Stimulated activated CD8-positive, alpha-beta memory T cell treated with anti-CD3 and anti-CD28 coated beads, Interleukin-12 subunit alpha, Interleukin-12 subunit beta, amount 100 ng/mL, for 4 hours (primary cell): ENCODE results near the gene HSBP1L1.
A peak's percentile ranks its signal among the peaks of the same experiment; 100 is the strongest.
"Not testable (repeated sequence)": the region's sequence is repeated elsewhere in the genome, so short reads cannot be mapped to it uniquely, and the experiment has no call there.

Source experiments
- DNase-seq: peaks from one replicate; pipeline ENCODE4 v3.0.0-alpha.2; 2020; ENCODE audit warnings: low read depth

The HSBP1L1 gene

DNA sequence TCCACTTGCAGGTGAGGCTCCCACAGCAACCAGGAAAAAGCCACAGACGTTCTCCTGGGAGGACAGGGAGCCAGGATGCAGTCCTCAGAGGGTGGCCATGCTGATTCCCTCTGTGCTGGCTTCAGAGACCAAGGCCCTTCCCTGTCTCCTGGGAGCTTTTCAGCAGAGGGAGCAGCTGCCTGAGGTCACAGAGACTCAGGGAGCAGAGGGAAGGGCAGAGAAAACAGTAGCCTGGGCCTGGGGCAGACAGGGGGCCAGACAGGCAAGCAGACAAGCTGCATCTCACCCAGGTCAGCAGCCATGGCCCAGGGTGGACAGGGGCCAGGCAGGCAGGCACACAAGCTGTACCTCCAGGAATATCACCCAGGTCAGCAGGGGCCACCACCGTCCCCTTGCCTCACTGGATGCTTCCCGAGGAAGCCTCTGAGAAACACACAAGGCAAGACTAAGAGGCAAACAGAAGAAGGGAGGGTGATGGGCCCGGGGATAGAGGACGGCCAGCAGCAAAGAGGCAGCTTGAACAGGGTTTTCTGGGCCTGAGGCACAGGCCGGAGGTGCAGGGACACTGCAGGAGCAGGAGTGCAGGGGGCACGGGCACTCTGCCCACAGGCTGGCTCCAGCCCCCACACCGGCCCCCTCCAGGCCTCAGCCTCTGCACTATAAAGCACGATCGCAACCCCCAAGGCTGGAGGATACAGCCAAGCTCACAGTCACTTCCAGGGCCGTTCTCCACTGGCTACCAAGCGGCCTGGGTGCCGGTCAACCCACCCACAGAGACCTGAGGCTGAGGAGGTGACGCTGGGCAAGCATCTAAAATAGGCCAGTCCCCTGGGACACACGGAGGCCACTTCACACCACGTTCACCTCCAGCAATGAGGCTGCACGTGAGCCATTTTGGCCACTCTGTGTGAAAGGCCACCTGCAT, 19.1 kb upstream of the HSBP1L1 start:
- DNase-seq, result no peak

DNA sequence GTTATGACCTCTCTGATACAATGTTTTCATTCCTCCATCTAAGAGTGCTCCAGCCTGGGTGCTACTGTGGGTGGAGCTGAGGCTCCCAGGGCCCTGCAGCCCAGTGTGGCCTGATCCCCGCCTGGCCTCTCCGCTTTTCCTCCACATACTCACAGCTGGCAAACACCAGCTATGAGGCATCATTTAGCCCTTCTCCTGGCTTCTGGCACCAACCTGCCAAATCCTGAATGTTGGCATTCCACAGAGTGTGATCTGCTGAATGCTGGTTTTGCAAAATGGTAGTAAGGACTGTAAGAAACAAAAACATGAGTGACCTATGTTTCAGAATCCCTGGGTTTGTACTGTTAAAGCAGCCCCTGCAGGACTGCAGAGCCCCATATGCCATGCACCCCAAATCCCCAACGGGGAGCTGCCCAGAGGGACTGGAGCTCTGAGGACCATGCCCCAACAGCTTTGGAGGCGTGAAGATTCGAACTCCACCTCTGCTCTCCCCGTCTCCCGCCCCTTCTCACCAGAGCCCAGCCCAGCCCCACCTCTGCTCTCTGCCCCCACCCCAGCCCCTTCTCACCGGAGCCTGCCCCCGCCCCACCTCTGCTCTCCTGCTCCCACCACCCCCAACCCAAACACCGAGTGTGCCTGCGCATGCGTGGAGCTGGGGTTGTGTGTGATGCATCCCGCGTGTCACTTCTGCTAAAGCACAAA, 17.2 kb upstream of the HSBP1L1 start:
- no peak for DNase-seq

DNA sequence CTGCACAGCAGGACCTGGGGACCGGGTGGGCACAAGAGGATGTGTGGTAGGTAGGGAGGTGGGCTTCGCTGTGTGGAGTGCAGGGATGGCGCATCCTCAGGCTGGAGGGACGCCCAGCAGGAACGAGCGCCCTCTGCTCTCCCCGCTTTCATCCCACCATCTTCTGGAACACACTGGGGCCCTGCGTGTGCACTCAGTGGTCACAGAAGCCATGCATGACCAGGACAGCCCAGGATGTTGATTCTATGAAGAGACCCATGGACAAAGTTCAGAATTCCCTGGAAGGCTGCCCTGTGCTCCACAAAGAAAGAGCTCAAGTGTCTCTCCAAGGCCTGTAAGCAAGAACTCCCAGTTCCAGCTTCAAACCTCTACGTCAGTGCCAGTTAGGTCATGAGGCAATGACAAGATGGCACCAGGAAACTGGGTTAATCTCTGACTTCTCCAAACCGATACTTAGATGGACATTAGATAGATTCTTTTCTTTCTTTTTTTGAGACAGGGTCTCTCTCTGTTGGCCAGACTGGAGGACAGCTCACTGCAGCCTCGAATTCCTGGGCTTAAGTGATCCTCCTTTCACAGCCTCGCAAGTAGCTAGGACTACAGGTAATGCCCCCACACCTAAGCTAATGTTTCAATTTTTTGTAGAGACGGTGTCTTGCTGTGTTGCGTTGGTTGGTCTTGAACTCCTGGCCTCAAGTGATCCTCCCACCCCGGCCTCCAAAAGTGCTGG, 16.4 kb upstream of the HSBP1L1 start:
- no peak for DNase-seq

DNA sequence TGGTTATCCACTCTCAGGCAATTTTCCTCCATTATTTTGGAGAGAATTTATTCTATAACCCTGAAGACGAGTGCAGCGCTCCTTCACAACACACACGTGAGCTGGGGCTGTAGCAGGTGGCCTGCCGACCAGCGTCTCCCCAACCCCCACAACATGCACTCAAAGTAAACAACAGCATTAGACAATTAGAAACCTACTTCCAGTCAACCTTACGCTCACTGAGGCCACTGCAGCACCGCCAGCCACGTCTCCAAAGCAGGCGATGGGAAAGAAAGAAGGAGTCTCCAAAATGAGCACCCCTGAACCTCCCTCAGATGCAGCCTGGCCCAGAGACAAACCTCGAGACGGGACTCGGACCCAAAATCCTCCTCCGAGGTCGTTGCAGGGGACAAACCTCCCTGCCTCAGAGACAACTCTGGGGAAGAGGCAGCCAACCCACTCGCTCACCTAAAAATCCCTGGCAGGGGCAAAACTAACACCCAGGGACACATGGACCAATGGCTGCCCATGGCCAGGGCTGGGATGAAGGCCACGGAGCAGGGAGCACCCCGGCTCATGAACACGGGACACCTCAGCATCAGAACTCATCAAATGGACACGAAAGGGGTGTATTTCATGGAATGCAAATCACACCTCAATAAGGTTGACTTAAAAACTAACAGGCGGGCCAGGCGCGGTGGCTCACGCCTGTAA, 15.6 kb upstream of the HSBP1L1 start:
- DNase-seq, result no peak

DNA sequence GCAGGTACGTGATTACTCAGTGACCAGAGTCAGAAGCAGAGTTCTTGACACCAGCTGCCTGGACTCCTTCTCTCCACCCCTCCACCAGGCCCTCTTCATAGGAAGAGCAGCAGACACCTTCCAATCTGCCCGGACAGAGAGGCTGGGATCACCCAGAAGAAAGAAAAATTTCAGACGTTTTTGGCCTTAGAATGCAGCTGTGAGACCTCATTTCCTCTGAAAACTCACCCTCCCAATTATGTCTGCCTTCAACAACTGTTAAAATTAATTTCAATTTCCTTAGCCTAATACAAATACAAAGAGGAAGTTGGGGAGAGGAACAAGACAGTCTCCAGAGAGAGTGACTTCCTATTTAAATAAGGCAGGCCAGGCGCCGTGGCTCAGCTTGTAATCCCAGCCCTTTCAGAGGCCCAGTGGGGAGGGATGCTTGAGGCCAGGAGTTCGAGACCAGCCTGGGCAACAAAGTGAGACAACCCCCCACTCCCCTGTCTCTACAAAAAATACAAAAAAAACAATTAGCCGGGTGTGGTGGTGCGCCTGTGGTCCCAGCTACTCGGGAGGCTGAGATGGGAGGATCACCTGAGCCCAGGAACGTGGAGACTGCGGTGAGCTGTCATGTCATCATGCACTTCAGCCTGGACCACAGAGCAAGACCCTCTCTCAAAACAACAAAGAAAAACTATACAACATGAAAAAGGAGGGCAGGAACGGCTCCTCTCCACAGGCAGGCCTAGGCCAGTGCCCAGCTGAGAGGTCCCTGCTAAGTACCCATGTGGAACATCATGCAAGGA, 14.6 kb upstream of the HSBP1L1 start:
- no peak for DNase-seq

DNA sequence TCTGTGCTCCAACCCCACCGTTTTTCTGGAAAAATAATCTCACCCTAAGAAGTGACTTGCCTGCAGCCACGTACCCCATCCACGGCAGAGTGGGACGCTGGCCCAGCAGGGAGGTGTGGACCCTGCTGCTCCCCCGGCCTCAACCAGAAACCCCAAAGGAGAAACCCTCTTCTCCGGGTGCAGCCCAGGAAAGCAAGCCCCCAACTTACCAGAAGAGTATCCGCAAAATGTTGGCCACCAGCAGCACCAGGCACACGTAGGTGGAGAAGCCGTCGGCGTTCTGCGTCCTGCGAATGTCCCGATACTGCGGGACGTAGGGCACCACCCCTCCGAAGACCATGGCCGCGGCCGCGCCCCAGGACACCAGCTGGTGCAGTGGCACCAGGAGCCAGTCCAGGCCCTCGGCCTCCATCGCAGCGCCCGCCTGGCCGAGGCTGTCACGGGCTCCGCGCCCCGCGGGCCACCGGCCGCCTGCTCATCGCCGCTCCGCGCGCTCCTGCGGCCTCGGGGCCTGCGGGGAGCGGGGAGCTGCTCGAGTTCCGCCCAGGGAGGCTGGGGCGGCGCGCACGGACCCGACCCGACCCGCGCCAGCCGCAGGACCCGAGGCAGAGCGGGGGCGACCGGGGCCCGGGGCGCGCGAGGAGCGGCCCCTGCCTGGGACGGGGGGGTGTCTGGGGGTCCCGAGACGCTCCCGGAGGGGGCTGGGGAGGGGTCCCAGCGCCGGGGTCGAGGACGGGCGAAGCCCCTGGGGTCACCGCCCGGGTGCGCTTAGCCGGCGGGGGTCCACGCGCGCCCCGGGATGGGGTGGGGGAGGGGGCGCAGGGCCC, 13.7 kb upstream of the HSBP1L1 start:
- no peak for DNase-seq

DNA sequence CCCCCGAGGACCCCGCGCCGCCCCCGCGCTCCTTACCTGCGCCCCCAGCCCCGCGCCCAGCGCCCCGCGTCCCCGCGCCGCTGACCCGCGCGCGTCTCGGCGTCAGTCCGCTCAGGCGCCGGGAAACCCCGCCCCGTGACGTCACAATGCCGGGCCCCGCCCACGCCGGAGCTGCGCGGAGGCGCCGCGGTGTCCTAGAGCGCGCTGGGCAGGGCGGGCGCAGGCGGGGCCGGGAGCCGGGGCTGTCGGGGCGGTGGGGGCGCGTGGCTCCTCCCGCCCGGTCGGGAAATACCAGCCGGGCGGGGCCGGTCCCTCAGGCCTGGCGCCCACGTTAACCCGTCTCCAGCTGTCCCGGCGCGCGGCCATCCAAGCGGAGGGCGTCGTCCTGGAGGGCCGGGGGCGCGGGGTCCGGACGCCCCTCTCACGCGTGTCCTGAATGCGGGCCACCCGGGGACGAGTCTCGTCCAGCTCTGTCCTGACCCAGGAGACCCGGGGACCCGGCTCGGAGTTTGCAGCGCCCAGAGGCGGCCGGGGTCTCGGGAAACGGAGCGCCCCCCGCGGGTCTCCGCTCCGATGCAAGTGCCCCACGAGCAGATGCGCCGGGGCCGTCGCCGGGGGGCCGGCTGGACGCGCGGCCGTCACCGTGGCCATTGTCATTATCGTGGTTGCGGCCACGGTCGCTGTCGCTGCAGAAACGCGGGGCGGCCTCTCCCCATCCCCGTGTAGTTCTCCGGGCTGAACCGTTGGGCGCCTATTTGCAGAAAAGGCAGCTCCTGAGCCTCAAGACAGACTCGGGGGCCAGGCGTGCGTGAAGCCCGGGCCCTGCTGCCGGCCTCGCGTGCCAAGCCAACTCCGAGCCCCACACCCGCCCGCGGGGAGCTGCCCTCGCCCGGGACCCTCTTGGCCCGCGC, 12.6 kb upstream of the HSBP1L1 start, which contains the start of gene SLC66A2:
TSS of gene SLC66A2 (minus strand) at position 109 of the 911 bp plus-strand sequence. CDS start 727 bp downstream, outside the sequence.
- DNase-seq, result peak; percentile 92

DNA sequence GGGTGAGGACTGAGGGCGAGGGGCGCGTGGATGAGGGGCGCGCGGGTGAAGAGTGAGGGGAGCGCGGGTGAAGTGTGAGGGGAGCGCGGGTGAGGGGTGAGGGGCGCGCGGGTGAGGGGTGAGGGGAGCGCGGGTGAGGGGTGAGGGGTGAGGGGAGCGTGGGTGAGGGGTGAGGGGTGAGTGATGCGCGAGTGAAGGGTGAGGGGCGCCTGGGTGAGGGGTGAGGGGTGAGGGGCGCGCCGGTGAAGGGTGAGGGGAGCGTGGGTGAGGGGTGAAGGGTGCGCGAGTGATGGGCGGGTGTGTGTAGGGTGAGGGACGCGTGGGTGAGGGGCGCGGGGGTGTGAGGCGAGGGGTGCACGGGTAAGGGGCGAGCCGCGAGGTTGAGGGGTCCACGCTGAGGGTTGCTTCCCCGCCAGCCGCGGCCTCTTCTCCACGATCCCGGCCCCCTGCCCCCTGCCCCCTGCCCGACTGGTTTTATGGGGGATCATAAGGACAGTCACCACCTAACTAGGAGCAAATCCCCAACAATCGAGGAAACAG, 11.9 kb upstream of the HSBP1L1 start:
- no peak for DNase-seq

DNA sequence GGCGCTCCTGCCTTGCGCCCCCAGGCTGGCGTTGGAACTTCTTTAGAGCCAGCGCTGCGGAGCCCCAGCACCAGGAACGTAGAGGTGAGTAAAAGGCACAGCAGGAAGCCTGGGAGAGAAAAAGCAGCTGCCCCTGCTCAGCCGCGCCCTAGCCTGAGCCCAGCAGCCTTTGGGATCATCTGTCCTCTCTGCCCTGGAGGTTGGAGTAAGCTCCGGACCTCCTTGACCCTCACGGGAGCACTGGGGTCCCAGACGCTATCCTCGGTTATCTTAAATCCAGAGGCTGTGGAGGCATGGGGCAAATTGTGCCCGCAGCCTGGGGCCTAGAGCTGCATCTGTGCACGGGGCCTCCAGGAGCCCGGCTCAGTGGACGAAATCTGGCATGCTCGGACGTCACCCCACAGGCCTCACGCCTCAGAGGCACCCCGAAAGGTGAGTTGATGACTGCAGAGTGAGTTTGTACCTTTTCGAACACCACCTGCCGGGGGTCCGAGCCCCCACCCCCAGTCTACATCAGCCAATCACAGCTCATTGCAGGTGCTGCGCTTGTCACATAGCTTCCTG, 11.4 kb upstream of the HSBP1L1 start:
- DNase-seq, result no peak

DNA sequence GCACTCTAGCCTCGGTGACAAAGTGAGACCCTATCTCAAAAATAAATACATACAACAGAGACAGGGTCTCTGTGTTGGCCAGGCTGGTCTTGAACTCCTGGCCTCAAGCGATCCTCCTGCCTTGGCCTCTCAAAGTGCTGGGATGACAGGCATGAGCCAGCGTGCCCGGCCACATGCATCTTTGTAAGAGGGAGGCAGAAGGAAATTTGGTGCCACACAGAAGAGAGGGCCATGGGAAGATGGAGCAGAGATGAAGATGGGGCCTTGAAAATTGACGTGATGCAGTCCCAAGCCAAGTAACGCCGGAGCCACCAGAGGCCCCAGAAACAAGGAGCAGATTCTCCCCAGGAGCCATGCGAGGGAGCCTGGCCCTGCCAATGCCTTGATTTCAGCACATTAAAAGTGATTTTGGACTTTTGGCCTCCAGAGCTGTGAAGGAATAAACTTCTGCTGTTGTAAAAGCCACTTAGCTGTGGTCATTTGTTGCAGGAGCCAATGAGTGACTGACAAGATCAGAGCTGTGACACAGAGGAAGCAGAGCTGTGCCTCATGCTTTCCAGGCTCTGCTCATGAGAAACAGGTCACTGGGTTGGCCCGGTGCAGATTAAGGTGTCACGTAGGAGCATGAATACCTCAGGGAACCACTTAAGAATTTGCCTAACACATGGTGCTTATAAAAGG, 10.3 kb upstream of the HSBP1L1 start:
- no peak for DNase-seq

DNA sequence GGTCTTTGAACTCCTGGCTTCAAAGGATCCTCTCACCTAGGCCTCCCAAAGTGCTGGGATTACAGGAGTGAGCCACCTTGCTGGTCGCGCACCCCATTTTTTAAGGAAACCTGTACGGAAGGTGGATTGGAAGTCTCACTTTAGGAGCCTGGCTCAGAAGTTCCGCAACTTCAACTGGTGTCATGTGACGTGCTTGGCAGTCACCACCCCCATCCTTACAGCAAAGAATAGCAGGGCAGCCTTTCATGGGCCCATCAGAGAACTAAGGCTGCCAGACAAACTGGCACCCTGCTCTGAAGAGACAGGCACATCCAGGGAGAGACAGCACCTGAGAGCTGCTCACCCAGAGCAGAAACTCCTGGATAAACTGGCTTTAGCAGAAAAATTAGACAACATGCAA, 9.7 kb upstream of the HSBP1L1 start:
- DNase-seq, result no peak

DNA sequence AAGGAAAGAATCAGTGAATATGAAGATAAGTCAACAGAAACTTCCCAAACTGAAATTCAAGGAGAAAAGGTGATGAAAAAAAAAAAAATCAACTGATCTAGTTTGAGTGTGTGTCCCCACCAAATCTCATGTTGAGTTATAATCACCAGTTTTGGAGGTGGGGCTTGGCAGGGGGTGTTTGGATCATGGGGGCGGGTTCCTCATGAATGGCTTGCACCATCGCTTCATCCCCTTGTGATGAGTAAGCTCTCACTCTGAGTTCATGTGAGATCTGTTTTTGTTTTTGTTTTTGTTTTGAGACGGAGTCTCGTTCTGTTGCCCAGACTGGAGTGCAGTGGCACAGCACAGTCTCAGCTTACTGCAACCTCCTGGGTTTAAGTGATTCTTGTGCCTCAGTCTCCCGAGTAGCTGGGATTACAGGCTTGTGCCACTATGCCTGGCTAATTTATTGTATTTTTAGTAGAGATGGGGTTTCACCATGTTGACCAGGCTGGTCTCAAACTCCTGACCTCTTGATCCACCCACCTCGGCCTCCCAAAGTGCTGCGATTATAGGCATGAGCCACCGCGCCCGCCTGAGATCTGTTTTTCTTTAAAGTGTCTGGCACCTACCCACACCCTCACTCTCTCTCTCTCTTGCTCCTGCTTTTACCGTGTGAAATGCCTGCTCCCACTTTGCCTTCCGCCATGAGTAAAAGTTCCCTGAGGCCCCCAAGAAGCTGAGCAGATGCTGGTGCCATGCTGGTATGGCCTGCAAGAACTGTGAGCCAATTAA, 9.0 kb upstream of the HSBP1L1 start:
- DNase-seq, result no peak

DNA sequence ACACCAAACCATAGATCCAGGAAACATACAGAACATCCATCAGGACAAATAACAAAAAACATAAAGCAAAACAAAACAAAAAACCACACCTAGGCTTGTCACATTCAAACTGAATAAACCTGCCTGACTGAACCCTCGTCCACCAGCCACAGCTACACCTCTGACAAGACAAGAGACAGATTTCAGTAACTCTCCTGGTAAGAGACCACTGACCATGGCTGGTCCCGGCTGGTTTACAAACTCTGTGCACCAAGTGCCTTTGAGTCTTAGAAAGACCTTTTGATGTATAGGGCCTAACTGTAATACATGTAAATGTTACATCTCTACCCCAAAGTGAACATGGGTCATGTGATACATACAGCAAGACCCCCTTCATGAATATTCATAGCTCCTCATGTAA, 8.2 kb upstream of the HSBP1L1 start:
- DNase-seq, result no peak

DNA sequence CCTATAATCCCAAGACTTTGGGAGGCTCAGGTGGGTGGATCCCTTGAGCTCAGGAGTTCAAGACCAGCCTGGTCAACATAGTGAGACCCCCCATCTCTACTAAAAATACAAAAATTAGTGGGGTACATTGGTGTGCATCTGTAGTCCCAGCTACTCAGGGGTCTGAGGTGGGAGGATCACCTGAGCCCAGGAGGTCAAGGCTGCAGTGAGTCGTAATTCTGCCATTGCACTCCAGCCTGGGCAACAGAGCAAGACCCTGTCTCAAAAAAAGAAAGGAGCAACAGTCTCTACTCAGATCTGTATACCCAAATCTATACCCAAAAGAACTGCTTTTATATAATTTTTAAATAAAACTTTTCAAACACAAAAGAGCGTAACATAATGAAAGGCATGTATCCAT, 5.5 kb upstream of the HSBP1L1 start:
- no peak for DNase-seq

DNA sequence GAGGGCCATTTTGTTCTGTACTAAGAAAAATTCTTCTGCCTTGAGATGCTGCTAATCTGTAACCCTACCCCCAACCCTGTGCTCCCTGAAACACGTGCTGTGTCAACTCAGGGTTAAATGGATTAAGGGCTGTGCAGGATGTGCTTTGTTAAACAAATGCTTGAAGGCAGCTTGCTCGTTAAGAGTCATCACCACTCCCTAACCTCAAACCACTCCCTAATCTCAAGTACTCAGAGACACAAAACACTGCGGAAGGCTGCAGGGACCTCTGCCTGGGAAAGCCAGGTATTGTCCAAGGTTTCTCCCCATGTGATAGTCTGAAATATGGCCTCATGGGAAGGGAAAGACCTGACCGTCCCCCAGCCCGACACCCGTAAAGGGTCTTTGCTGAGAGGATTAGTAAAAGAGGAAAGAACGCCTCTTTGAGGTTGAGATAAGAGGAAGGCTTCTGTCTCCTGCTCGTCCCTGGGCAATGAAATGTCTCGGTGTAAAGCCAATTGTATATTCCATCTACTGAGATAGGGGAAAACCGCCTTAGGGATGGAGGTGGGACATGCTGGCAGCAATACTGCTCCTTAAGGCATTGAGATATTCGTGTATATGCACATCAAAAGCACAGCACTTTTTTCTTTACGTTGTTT, 4.2 kb upstream of the HSBP1L1 start:
- DNase-seq, result not testable (repeated sequence)

DNA sequence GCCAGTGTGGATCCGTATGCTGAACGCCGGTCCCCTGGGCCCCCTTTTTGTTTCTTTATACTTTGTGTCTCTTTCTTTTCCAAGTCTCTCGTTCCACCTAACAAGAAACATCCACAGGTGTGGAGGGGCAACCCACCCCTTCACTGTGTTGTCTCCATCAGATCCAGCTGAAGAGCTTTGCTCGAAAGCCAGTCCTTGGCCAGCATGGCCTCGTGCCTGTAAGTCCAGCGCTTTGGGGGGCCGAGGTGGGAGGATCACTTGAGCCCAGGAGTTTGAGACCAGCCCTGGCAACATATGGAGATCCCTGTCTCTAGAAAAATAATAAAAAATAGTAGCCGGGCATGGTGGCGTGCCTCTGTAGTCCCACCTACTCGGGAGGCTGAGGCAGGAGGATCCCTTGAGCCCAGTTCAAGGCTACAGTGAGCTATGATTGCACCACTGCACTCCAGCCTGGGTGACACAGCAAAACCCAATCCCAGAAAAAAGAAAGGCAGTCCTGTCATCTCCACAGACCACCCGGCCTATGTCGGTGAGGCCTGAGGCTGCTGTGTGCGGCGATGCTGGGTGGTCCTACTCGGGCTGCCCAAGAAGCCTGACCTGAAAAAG, 3.4 kb upstream of the HSBP1L1 start:
- DNase-seq, result no peak
